ENCODE data around the gene ISYNA1. TPM values are rescaled to one million over a fixed set of nuclear protein-coding genes. Genes with fewer than 3 reads are reported as not detected.

The ISYNA1 gene
- total and polyA plus RNA-seq, 4 donors, result 4.7 to 41.9 (median 10.1) TPM

DNA sequence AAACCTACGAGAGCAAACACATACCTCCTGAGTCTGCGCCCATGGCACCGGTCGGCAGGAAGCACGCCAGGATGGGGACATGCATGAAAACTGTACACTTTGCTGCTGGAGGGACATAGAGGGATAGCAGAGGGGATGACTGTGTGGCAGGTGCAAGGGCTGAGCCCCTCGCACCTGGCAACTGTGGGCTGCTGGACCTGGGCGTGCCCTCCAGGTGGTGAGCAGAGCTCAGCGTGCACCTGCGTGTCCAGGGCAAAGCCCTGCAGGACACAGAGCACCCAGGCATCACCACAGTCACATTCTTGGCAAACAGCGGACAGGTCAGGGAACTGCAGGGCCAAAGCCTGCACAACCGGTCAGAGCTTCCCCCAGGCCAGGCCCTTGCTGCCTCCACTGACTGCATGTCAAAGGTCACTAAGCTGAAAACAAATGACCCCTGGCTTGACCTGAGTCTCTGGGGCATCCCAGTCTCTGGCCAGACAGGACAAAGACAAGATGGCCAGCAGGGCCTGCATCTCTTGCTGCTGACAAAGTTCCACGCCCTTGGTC is 9.0 kb upstream of the ISYNA1 start:
- no peaks in the 10 kb centered on the region for H3K27me3 ChIP-seq (ENCODE audit: control insufficient read depth in 4 of 4, insufficient read depth in 4 of 4, low read length in 3 of 4)
- TF ChIP-seq HNF4A (conservative IDR thresholded peaks at IDR 0.05) (peak; percentile 60 to 69), SP1 (IDR thresholded peaks at IDR 0.05) (peak; percentile 74), FOXA2 (IDR thresholded peaks at IDR 0.05) (no peak), NR2F2 (IDR thresholded peaks at IDR 0.05) (peak; percentile 83), HNF4G (IDR thresholded peaks at IDR 0.05) (no peak), GABPA (IDR thresholded peaks at IDR 0.05 in 1 of 2, conservative IDR thresholded peaks at IDR 0.05 in 1 of 2) (no peak), YY1 (IDR thresholded peaks at IDR 0.05) (no peak), RAD21 (IDR thresholded peaks at IDR 0.05) (no peak), EGR1 (IDR thresholded peaks at IDR 0.05; ENCODE audit: low read depth in 2 of 2) (no peak), RXRA (IDR thresholded peaks at IDR 0.05) (peak; percentile 95 to 98), JUND (IDR thresholded peaks at IDR 0.05) (no peak), TAF1 (conservative IDR thresholded peaks at IDR 0.05) (no peak), FOXA1 (IDR thresholded peaks at IDR 0.05) (no peak)
- TF ChIP-seq, protein P1, sequence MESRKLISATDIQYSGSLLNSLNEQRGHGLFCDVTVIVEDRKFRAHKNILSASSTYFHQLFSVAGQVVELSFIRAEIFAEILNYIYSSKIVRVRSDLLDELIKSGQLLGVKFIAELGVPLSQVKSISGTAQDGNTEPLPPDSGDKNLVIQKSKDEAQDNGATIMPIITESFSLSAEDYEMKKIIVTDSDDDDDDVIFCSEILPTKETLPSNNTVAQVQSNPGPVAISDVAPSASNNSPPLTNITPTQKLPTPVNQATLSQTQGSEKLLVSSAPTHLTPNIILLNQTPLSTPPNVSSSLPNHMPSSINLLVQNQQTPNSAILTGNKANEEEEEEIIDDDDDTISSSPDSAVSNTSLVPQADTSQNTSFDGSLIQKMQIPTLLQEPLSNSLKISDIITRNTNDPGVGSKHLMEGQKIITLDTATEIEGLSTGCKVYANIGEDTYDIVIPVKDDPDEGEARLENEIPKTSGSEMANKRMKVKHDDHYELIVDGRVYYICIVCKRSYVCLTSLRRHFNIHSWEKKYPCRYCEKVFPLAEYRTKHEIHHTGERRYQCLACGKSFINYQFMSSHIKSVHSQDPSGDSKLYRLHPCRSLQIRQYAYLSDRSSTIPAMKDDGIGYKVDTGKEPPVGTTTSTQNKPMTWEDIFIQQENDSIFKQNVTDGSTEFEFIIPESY (IDR thresholded peaks at IDR 0.05), result no peak
- TF ChIP-seq, protein P2, sequence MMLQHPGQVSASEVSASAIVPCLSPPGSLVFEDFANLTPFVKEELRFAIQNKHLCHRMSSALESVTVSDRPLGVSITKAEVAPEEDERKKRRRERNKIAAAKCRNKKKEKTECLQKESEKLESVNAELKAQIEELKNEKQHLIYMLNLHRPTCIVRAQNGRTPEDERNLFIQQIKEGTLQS (IDR thresholded peaks at IDR 0.05), result no peak
- TF ChIP-seq, protein P3, sequence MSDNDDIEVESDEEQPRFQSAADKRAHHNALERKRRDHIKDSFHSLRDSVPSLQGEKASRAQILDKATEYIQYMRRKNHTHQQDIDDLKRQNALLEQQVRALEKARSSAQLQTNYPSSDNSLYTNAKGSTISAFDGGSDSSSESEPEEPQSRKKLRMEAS (IDR thresholded peaks at IDR 0.05), result no peak
- TF ChIP-seq, protein P4, sequence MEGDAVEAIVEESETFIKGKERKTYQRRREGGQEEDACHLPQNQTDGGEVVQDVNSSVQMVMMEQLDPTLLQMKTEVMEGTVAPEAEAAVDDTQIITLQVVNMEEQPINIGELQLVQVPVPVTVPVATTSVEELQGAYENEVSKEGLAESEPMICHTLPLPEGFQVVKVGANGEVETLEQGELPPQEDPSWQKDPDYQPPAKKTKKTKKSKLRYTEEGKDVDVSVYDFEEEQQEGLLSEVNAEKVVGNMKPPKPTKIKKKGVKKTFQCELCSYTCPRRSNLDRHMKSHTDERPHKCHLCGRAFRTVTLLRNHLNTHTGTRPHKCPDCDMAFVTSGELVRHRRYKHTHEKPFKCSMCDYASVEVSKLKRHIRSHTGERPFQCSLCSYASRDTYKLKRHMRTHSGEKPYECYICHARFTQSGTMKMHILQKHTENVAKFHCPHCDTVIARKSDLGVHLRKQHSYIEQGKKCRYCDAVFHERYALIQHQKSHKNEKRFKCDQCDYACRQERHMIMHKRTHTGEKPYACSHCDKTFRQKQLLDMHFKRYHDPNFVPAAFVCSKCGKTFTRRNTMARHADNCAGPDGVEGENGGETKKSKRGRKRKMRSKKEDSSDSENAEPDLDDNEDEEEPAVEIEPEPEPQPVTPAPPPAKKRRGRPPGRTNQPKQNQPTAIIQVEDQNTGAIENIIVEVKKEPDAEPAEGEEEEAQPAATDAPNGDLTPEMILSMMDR (IDR thresholded peaks at IDR 0.05; ENCODE audit: low read depth, low read length, missing input control), result peak; percentile 19
- TF ChIP-seq, protein P5, sequence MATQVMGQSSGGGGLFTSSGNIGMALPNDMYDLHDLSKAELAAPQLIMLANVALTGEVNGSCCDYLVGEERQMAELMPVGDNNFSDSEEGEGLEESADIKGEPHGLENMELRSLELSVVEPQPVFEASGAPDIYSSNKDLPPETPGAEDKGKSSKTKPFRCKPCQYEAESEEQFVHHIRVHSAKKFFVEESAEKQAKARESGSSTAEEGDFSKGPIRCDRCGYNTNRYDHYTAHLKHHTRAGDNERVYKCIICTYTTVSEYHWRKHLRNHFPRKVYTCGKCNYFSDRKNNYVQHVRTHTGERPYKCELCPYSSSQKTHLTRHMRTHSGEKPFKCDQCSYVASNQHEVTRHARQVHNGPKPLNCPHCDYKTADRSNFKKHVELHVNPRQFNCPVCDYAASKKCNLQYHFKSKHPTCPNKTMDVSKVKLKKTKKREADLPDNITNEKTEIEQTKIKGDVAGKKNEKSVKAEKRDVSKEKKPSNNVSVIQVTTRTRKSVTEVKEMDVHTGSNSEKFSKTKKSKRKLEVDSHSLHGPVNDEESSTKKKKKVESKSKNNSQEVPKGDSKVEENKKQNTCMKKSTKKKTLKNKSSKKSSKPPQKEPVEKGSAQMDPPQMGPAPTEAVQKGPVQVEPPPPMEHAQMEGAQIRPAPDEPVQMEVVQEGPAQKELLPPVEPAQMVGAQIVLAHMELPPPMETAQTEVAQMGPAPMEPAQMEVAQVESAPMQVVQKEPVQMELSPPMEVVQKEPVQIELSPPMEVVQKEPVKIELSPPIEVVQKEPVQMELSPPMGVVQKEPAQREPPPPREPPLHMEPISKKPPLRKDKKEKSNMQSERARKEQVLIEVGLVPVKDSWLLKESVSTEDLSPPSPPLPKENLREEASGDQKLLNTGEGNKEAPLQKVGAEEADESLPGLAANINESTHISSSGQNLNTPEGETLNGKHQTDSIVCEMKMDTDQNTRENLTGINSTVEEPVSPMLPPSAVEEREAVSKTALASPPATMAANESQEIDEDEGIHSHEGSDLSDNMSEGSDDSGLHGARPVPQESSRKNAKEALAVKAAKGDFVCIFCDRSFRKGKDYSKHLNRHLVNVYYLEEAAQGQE (IDR thresholded peaks at IDR 0.05), result no peak

More for the DNA sequence above, 9.0 kb upstream of the ISYNA1 start:
- H3K9ac ChIP-seq (ENCODE audit: low read depth in 1 of 2, low read length in 2 of 2), result no peak overlapping the region
- H3K4me1 ChIP-seq (ENCODE audit: control insufficient read depth in 4 of 4, insufficient read depth in 4 of 4, low read length in 3 of 4), result peaks cover 0 to 17% (median 12%) of the 10 kb centered on the region in 4 donors
- no peak overlapping the region for H3K4me3 ChIP-seq (ENCODE audit: low read depth in 1 of 3, low read length in 3 of 3)
- no peaks in the 10 kb centered on the region for H3K9me3 ChIP-seq (ENCODE audit: control insufficient read depth in 4 of 4, low read length in 3 of 4)
- no peak overlapping the region for H3K27ac ChIP-seq (ENCODE audit: low read depth in 1 of 2, low read length in 2 of 2)
- no peak for DNase-seq (ENCODE audit: low spot score)
- peaks cover 12 to 53% (median 28%) of the 10 kb centered on the region in 4 donors for H3K36me3 ChIP-seq (ENCODE audit: control insufficient read depth in 4 of 4, insufficient read depth in 3 of 4, low read depth in 1 of 4, low read length in 3 of 4)
- 66% methylated on average over 12 of the region's 12 CpGs for WGBS

All from liver (tissue), 9 donors.